ENCODE results near the gene FHIT.

Gene FHIT

GRCh38 chr3:60073228-60073627 lies 1178.0 kb downstream of the FHIT start:
- DNase-seq = no peak

- no peak for DNase-seq
Observed at GRCh38 chr3:60070366-60070765, 1180.9 kb downstream of the FHIT start.

DNA sequence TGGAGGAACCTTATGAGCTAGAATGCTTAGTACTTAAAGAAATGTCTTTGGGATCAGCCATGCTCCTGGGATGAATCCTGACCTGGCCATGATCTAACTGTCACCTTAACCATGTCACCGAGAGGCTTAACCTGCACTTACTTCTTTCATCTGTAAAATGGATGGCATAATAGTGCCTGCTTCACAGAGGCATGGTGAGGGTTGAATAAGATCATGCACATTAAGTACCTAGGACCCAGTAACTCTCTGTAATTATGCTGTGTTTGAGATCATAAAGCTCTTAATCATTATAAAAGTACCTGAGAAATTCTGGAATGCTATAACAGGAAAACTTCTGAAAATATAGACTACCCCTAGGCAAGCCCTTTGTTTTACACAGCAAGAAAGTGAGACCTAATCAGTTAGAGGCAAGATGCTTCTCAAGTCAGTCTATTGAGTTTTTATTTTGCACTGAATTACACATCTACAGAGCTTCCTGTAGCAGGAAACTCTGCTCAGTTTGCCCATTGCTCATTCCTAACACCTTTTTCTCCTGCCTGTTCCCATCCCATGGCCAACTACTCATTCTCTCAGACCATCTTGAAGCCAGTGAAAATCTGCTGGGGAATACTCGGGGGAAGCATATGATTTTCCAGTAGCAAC lies 1185.9 kb downstream of the FHIT start:
- no peak for DNase-seq

DNA sequence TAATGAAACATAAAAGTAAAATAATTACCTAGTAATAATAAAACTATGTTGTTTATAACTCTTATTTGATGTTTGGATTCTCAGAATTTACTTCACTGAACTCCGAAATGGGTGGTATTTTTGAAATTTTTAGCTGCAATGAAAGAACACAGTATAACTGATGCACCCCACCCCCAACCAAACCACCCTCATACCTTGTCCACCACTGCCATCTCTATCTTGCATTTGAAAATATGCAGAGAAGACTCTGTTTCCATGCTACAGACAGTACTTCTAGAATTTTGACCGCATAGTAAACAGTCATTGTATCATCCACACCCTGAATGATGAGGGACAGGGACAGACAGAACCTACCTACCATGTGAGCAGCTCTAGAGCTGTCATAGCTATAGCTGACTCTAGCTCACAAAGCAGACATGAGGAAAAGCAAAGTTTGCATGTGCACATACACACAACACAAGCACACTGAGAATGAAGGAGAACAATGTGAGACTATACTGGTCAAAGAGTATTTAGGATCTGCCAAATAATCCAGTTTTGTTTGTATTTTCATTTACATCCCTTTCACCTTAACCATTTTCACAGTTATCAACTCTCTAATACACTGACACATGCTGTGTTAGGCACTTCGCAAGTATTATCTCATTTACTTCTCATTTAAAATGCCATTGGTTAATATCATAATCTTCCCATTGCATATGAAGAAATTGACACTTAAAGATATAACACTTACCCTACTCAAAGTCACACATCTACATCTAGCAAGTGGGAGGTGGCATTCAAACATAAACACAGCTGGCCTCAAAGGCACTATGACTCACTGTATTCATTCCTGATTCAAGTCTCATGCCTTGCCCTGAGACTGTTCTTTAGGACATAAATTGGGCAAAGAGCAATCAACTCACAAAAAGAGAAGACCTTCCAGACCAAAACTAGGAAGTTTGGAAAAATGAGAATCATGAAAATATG lies 1186.8 kb downstream of the FHIT start:
- DNase-seq = no peak

- DNase-seq = no peak
Observed at GRCh38 chr3:60056404-60056803, 1194.8 kb downstream of the FHIT start.

DNA sequence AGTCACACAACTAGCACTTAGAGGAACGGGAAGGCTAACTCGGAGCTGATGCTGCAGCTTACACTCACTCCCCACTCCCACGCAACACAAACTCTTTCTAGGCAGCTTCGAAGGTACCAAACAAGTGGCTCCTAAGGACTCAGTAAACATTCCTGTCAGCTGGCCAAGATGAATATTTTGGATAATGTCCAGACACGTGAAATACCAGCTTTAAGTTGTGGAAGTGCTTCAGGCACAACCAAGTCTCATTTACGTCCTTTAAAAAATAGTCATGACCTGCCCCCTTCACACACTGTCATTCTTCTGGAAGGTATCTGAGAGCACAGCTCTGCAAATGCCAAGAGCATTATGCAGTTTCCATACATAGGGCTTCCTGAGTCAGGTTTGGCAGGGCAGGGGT lies 1195.5 kb downstream of the FHIT start:
- no peak for DNase-seq

DNA sequence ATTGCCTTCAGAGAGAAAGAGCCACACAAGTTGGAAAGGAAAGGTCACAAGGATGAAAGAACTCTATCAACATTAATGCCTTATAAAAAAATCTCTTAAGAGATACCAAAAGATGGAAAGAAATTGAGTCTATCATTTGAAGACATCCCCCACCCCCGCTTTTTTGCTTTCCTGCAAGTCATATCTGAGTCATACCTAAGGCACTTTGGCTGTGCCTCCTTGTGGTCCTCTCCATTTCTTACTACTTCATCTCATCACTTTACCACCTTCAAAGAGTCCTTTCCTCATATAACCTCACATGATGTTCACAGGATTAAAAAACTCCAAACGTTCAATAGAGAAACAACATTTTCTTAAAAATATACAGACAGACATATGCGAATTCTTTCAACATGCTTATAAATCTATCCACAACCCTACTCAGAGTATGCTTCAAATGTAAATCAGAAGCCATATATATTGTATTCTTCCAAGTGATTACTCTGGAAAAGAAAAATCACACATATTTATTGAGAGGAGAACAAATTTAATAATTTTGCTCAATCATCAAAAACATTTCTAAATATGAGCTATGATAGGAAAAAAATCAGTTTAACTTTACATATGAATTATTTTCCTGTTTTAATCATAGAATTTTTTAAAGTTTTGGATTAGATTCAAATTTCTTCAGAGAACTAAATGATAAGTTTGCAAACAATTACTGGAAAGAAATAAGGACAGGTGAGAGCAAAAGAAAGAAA lies 1197.6 kb downstream of the FHIT start:
- DNase-seq = peak; percentile 26

DNA sequence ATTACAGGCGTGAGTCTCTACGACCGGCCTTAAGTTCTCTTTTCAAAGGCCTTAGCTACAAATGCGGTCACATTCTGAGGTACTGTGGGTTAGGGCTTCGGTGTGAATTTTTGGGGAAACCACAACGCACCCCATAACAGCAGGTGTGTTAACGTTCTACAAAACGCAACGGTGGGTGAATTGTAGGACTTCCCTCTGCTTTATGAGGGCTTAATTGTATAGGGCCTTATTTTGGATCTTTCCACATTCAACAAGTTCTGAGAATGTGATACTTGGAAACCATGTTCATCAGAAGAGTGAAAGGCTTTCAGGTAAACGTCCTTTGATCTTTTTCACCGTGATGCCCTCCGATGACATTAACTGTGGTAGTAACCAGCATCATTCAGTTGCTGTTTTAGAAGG lies 1202.8 kb downstream of the FHIT start:
- peak; percentile 56 for DNase-seq

- peak; percentile 26 for DNase-seq
Observed at GRCh38 chr3:60047426-60048200, 1203.6 kb downstream of the FHIT start.

DNA sequence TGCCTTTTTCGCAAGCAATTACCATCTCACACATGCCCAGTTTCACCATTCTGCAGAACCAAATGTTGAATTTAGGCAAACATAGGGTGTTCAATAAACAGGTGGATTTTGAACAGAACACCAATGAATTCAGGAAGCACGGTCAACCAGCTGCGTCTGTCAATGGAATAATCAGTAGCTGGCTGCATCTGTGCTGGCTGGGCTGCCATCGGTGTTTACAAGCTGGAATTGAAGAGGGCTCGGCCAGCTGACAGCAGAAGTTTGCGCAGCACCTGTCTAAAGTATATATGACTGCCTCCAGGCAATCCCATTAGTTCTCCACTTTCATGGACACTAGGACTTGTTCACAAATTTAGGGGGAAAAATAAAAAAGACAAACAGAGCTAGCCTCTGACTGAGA lies 1205.0 kb downstream of the FHIT start:
- no peak for DNase-seq

GRCh38 chr3:60045686-60046085 lies 1205.6 kb downstream of the FHIT start:
- DNase-seq = no peak

DNA sequence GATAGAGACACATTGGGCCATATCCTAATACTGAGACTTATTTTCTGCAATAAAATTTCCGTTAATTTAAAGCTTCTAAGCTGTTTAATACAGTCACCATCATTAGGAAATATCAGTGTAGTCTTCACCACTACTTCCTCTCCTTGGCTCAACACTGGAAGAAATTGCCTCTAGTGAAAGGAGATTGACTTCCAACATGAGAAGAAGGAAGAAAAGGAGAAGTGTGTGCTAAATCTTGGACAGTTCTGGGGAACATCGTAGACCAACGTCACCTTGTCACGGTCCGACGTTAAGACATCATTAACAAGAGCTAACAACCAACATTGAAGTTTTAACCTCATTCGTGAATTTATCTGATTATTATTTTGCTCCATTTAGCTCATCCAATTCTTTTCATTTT lies 1214.4 kb downstream of the FHIT start:
- DNase-seq = no peak

DNA sequence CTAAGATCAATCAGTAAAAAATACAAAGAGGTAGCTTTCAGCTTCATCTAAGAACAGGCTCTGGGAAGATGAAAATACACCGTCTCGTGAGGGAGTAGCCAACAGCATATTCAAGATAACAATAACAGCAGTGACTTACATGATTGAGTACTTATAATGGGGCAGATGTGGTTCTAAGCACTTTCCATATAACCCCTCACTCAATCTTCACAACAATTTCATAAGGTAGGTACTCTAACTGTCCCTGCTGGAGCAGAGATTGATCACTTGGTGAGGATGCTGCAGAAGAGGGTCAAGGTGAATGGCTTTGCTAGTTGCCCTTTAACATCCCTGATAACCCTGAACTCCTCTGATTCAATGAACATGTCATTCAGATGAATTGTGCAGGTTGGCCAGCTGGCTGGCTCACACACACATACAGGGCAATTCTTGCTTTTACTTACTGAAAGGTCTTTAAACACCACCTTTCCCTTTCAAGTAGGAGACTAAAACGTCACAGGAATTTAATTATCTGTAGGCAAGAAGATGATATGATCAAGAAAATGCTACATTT lies 1217.3 kb downstream of the FHIT start:
- DNase-seq = no peak

DNA sequence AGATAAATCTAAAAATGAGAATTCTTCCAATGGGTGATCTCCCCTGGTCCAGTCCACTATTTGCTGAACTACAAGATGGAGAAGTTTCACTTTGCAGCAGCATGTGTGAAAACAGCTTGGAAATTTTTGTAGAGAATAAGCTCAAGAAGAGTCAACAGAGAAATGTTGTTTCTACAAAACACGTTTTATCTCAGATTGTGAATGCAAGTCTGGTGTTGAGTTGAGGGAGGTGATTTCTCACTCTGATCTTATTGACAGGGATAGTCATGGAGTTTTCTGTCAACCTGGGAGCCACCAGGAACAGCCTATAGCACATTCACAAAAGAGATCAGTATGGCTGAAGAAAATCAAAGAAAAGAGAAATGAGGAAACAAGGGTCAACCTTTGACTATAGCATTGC lies 1220.3 kb downstream of the FHIT start:
- no peak for DNase-seq

- no peak for DNase-seq
Observed at GRCh38 chr3:60028233-60028632, 1223.0 kb downstream of the FHIT start.

GRCh38 chr3:60027335-60027734 lies 1223.9 kb downstream of the FHIT start:
- DNase-seq = no peak

GRCh38 chr3:60025096-60026050 lies 1225.9 kb downstream of the FHIT start:
- no peak for DNase-seq

- DNase-seq = no peak
Observed at GRCh38 chr3:60024400-60024799, 1226.9 kb downstream of the FHIT start.

GRCh38 chr3:60023189-60023588 lies 1228.1 kb downstream of the FHIT start:
- DNase-seq = no peak

GRCh38 chr3:60017631-60018030 lies 1233.6 kb downstream of the FHIT start:
- peak; percentile 61 for DNase-seq

DNA sequence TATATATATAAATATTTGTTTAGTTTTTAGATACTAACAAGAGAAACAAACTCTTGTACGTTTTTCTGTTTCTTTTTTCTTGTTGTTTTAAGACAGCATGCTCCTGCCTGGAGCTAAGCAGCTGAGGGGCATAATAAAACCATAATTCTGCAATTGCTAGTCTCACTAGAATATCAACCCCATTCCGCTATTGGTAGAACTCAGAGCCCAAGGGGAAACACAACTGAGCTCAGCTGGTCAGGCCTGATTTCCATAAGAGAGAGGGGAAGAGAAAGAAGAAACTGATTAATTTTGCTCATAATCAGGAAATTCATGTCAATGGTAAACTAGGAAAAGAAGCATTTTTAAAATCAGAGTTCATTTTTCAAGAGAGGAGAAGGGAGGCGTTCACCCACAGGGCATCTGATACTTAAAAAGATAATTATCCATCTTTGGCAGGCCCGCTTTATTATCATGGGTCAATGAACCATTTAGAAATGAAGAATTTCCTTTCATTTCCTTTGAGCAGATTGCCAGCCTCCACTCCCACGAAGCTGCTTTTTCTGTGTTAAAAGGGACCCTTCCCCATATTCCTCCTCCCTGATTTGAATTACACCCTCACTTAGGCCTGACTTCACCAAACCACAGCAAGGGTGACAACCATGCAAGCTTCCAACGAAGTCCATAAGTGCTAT lies 1236.1 kb downstream of the FHIT start:
- DNase-seq = no peak
